ENCODE data around the gene CCL18.
A peak's percentile ranks its signal among the peaks of the same experiment; 100 is the strongest.
"Not testable (repeated sequence)": the region's sequence is repeated elsewhere in the genome, so short reads cannot be mapped to it uniquely, and the experiment has no call there.

CCL18 gene

DNA sequence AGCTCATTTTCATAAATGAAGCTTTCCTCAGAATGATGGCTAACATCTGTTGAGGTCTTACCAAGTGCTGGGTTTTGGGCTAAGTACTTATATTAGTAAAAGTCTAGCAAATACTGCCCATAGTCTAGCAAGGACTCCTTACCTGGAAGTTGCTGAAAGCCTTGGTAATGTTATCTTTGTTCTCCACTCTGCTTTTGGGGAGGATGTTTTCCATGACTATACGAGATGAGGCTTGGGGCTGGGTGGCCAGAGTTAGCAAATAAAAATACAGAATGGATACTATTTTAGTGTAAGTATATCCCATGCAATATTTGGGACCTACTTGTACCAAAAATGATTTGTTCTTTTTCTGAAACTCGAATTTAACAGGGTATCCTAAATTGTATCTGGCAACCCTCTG, 7.7 kb downstream of the CCL18 start:
- no peak for DNase-seq (ENCODE audit: low read depth)

DNA sequence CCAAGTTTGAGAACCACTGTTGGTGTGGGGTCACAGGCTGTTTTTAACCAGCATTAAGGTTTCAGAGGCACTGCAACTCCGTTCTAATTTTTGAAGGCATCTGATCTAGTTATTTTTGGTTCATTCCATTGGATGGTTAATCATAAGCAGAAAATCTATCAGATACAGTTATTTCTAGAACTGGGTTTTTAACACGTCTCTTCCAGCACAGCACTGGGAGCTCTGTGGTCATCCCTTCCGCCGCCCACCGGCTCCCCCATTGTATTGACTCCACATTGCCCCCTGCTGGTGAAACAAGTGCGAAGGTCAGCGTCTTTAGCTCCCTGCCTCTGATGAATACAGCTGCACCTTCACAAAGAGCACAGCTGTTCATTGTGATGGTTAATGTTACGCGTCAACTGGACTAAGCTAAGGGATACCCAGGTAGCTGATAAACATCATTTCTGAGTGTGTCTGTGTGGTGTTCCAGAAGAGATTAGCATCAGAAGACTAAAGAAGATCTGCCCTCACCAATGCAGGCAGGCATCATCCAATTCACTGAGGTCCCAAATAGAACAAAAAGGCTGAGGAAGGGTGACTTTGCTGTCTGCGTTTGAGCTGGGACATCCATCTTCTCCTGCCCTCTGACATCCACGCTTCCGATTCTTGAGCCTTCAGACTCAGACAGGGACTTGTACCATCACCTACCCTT, 8.5 kb downstream of the CCL18 start:
- DNase-seq (ENCODE audit: low read depth) = peak; percentile 7

DNA sequence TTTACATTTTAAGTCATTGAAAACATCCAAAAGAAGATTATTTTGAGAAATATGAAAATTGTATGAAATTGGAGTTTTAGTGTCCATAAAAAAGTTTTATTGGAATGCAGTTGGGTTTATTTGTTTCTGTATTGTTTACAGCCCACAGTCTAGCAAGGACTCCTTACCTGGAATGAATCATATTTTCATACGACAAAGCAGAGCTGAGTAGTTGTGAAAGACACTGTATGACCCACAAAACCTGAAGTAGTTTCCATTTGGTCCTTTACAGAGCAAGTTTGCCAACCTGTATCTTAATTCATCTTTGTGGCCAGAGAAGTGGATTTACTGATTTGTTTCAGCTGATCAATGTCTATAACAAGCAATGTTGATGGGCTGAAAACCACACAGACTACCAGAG, 10.3 kb downstream of the CCL18 start:
- DNase-seq (ENCODE audit: low read depth) = no peak

DNA sequence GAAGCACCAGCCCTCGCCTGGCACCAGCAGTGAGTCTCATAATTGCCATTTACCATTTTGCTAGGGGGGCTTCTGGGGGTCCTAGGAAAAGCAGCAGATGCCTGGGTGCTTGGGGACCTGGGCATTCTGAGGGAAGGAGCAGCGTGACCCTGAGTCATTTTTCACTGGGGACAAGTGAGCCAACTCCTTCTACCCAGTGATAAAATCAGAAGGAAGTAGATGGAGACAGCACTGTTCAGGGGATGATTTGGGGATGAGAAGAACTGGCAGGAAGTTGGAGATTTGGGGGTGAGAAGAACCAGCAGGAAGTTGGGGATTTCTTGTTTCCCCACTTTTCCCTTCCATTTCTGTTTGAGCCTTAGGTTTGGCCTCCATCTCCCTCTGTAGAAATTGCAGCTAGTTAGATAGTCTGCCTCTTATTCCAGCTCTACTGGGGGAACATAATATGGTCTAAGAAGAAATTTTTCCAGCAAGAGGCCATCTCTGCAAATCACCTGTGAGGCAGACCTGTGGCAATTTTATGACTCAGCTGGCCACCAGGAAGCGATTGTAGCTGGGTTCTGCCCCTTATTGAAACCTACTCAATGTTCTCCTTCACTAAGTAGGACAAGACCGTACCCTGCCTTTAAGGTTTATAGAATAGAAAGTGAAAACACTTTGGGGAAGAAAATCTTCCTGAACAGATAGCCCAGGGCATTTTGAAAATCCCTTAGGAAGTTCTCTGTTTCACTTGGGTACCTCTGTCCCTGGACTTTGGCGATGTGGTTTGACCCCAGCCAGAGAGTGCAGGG, 17.8 kb downstream of the CCL18 start:
- not testable (repeated sequence) for DNase-seq (ENCODE audit: low read depth)

DNA sequence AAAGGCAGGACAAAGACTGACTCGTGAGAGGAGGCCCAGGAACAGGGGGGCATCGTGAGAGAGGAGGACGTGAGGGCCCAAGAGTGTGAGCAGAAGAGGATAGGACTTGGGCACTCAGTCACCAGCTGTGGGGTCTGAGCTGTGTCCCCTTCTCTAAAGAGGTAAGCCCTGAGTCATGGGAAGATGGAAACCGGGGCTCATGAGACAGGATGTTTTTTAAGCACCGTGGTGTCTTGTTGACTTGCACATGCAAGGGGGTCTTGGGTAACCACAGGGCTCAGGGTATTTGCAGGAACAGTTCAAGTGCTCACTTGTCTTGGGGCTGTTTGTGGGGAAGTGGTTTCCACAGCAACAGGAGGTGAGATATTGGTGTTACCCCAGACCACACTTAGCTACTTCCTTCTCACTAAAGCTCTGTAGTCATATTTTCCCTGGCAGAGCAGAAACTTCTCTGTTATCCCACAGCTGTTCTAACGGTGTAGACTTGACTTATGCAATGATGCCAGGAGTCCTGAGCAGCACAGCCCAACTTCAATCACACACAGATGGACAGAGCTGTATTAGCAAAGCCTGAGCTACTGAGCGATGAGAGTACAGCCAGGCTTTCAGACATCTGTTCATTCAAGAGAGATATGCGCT, 18.5 kb downstream of the CCL18 start:
- DNase-seq (ENCODE audit: low read depth) = not testable (repeated sequence)

DNA sequence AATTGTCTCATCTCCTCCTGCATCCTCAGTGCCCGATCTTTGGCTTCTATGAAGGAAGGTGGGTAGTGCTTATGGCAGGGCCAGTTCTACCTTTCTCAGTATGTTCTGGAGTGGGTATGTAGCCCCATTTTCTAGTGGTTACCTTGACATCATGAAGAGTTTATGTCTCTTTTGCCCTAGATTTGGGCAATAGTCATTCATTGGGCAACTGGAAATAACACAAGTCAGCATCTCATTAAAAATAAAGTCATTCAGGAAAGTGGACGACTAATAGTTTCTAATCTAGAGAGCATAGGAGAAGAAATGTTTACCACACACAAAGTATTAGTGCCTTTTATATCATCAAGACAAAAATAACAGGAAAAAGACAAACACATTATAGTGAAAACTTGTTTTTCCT, 19.6 kb downstream of the CCL18 start:
- not testable (repeated sequence) for DNase-seq (ENCODE audit: low read depth)

DNA sequence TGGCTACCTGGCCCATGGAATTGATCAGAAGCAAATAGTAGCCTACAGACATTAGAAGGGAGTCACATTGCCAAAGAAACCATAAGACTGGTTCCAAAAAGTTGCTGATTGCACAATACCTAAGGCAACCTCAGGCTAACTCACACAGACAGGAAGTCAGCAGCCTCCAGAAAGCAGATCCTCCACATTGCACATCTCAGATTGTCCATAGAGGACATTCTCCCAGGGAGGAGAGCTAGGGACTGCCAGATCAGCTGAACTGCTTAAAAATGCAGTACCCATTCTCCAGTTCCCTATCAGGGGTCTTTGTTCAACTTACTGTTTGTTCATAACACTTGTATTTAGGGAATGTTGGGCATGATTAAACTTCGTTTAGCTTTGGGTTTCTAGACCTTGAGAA, 21.7 kb downstream of the CCL18 start:
- DNase-seq (ENCODE audit: low read depth) = peak; percentile 9

DNA sequence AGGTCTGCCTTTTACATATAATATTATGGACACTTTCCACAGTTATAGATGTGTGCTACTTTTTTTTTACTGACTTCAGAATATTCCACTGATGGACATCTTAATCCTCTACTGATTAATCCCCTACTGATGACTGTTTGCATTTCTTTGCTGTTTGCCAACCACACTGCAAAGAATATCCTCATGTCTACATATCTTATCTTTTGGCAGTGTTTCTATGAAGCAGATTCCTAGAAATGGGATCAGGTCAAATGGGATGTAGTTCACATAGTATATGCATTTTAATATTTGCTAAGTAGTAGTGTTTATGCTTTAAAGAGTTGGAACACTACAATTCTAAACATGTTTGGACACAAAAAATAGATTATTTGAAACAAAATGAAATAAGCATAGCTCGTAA, 22.7 kb downstream of the CCL18 start:
- no peak for DNase-seq (ENCODE audit: low read depth)

DNA sequence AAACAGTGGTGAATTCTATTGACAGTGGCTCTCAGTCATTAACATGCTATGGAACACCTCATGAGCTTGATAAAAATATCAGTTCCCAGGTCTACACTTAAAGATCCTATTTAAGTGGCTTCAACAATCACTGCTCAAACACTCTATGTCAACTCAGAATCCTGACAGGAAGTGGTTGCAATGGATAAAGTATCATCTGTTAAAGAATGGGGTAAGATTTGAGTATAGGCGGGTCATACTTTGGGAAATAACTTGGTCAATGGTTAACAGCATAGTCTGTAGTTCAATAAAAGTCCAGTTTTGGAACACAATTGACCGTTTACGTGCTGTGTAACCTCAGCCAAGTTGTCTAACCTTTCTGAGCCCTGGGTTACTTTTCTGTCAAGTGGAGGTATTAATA, 23.4 kb downstream of the CCL18 start:
- DNase-seq (ENCODE audit: low read depth) = not testable (repeated sequence)

DNA sequence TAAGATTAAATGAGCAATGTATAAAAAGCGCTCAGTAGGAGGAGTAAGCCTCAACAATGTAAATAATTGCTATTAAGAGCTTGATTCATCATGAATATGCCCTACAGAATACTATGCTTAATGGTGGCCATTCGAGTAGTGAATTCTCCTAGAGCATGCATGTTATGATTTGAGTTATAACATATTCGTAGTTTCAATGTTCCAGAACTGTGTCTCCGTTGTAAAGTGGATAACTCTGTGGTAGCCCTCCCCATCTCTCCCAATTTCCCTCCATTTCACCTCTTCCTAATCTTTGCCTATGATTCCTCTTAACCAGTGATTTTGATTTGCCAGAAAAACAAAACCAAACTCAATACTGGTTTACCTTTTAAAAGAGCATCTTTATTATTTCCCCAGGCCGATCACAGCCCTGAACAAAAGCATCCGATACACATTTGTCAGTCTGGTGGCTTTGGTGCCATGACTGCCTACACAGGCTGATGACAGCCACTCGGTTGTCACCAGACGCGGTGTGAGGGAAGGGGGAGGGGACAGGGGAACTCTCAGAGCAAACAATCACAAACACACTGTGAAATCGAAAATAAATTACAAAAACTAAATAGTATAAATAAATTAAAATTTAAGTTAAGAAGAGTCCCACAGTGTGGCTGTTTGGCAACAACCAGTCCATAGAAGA, 24.0 kb downstream of the CCL18 start:
- DNase-seq (ENCODE audit: low read depth) = not testable (repeated sequence)

DNA sequence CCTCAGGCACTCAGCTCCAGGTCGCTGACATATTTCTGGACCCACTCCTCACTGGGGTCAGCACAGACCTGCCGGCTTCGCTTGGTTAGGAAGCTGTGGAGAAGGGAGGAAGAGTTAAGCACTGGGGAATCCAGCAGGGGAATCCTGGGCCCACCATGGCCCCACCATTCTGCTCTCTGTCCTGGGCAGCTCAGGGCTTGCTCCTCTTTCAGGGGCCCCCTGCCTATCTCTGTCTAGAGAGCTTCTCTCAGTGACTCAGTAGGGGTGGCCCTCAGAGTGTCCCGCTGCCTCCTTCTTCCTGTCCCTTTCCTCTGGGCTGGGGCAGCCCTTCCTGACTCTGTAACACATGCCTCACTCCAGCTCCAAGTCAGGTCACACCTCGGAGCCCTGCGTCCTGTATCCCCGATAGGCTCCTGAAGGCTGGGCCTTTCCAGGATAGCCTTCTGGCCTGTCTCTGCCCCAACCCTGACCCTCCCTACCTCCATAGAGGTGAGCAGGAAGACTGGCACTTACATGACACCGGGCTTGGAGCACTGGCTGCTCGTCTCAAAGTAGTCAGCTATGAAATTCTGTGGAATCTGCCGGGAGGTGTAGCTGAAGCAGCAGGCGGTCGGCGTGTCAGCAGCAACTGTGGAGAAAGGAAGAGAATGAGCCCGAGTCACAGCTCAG, 24.7 kb downstream of the CCL18 start:
- no peak for DNase-seq (ENCODE audit: low read depth)

DNA sequence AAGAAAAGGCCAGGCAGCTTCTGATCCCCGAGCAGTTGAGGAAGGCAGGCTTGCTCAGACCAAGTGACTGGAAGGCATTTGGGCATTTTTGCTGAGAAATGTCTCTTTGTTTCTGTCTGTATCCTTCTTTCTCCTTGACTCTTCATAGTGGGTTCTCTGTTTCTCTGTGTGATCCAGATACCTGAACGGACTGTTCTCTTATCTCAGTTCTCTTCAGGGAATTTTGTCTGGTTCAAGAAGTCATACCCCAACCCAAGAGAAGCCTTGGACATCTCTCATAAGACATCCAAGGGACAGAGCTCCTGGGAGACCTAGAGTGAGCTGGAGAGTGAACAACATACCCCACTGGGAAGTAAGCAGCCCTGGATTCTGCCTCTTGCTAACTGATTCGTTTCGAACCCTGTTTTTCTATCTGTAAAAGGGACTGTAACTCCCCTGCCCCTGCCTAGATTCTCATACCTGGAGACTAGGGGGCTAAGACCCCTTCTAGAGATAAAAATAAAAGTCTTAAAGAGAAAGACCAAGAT, 25.3 kb downstream of the CCL18 start:
- no peak for DNase-seq (ENCODE audit: low read depth)

DNA sequence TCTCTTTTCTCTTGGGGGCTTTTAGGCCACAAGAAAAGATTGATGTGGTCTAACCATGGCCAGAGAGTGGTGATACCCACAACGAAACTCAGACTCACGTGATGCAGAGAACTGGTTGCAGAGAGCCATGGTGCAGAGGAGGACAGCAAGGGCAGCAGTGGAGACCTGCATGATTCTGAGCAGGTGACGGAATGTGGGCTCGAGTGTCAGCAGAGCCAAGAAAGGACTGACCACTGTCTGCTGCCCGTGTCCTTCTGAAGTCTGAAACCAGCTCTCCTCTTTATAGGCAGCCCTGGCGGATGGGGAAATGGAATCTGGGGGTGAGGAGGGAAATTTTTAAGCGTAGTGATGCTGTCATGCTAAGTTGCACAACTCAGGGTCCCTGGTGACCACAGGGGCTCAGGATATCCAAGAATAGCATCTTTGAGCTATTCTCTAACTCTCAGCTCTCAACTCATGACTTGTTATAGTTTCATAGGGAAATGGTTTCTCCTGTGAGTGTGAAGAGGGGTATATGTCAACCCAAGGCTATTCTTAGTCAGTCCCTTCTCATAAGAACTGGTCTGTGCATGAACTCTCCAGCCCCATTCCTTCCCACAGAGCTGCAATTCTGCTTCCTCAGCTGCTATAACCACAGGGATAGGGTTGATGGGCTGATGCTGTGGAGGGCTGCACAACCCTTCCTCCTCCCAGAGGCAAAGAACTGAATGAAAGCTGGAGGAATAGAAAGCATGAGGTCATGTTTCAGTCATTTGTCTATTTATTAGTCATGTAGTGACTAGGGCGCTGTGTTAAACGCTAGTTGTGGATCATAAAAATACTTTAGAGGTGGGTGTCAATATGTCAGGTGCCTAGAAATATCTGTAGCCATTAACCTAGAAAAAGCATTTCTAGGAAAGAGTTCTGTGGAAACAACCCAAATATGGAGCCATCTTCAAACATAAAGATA, 26.1 kb downstream of the CCL18 start, which contains the start of gene CCL3:
TSS of gene CCL3 (minus strand) at position 256 of the 949 bp plus-strand sequence. CDS start at position 171, 85 bp downstream.
- DNase-seq (ENCODE audit: low read depth) = no peak

DNA sequence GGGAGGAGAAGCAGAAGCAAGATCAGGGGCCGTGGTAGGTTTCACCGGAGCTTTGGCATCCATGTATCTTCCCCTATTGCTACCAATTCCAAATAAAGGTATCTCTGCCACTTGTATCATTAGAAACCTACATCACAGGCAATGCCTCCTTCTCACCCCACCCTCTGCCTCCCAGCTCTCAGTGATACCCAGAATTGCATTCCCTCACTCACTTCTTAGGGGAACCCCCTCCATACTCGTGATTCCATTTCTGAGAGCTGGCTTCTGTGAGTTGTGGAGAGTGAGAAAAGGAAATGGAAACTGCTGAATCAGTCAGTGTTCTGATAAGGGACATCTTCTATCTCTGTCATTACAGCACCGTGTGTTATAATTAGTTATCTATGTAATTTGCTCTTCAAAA, 28.2 kb downstream of the CCL18 start:
- DNase-seq (ENCODE audit: low read depth) = no peak

DNA sequence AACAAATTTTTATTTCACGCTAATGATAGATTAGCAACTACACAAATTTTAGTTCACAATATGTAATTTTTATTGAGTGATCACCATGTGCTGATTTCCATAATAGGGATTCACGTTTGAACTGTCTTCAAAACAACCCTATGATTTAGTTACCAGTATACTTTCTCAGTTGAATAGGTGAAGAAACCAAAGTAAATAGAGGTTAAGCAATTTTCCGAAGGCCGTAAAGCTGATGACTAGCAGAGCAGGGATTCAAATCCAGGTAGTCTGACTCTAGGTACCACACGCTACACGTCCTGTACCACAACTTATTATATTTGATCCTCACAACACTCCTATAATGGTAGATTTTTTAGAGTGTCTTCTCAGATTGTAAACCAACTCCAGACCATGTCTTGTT, 28.6 kb downstream of the CCL18 start:
- not testable (repeated sequence) for DNase-seq (ENCODE audit: low read depth)

DNA sequence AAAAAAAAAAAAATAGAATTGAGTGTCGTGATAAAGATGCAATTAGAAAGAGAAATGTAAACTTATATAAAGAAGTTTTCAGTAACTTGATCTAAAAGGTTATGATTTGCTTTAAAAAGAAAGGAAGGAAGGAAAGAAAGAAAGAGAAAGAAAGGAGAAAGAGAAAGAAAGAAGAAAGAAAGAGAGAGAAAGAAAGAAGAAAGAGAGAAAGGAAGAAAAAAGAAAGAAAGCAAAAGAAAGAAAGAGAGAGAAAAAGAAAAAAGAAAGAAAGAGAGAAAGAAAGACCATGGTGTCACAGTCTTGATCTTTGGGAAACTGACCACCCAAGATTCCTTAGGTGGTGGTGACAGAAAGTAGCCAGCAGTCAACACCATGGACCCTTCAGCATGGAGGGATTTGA, 30.2 kb downstream of the CCL18 start:
- no peak for DNase-seq (ENCODE audit: low read depth)

DNA sequence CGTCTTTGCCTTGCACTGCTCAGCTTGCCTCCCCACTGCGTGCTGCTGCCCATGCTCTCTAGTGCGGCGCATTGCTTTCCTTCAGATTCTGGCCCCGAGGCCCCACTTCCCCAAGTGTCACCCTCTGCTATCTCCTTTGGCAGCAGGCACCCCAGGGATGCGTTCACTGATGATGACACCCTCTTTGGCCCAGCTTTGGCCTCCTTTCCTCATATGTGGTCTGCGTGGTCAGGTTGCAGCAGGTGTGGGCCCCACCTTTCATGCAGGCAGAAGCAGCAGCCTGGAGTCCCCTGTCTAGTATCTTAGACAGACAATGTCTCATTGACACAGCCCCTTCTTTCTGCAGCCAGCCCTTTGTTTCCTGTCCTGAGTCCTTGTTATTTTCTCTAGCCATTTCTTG, 30.7 kb downstream of the CCL18 start:
- DNase-seq (ENCODE audit: low read depth) = no peak

DNA sequence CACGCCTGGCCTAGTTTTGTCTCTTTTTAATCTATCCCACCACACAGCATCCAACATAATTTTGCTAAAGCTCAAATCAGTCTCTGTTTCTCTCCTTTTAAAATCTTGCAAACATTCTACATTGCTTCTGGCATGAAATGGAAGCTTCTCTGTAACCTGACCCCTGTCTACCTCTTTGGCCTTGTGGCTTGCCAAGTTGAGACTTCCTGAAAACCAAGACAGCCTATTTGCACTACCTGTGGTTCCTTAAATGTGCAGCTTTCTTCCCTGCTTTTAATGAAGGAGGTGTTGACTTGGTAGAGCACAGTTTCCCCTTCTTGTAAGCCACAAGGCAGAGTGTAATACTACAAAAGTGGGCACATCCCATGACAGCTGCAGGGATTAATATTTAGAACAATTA, 31.9 kb downstream of the CCL18 start:
- DNase-seq (ENCODE audit: low read depth) = no peak

DNA sequence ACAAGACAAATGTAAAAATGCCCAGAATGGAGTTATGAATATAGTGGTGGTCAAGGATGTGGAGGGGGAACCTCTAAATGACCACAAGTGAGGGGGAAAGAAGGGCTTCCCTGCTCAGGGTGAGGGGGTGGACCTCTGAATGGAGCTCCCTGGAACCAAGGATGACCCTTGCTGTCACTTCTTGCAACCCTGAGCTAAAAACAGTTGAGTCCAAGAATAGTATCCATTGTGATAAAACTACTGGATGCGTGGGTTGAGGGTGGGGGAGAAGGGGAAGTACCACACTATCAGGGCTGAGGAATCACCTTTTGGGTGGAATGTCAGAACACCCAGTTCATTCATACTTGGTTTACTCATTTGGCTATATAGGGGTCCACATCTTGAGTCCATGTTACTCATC, 34.9 kb downstream of the CCL18 start:
- DNase-seq (ENCODE audit: low read depth) = not testable (repeated sequence)

DNA sequence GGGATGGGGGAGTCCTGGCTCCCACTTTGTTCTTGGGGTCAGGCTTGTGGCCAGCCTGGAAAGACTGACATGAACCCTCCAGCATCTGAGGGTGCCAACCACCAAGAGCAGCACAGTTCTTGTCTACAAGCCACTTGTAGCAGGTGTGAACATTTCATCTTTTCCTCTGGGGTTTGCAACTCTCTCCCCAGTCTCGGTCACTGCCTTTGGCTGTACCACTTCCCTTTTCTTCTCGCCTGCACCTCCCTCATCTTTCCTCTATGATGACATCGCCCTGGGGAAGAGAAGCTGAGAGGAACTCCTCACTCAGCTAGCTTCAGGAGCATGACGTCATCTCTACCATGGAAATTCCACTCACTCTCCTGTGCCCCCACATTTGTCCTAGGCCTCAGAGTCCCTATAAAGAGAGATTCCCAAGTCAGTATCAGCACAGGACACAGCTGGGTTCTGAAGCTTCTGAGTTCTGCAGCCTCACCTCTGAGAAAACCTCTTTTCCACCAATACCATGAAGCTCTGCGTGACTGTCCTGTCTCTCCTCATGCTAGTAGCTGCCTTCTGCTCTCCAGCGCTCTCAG, 39.4 kb downstream of the CCL18 start, which contains the start of gene CCL4:
TSS of gene CCL4 (plus strand) at position 427 of the 575 bp plus-strand sequence. CDS start at position 506, 79 bp downstream.
- not testable (repeated sequence) for DNase-seq (ENCODE audit: low read depth)
